ENCODE data around the gene SLC7A6OS.

DNA sequence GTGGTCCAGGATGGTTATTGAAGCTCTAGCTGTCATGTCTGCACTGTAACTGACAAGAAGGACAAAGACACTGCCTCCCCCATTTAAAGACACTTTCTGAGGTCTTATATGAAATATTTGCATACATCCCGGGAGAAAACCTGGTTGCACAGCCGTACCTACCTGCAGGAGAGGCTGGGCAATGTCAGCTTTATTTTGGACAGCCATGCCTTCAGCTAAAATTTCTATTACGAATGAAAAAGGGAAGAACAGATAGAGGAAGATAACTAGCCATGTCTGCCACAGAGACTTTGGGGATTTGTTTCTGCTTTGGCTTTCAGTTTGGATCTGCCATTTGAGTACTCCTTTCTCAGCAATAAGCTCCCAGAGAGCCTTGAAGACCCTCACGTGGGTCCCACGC is 27.4 kb downstream of the SLC7A6OS start:
- no peak for TF ChIP-seq ZNF785 (tag by site-specific recombination; IDR thresholded peaks at IDR 0.05)
- TF ChIP-seq ZNF10 (tag by site-specific recombination; IDR thresholded peaks at IDR 0.05): no peak
- no peak for TF ChIP-seq REPIN1 (tag by site-specific recombination; IDR thresholded peaks at IDR 0.05; ENCODE audit: low read depth)
- no peak for TF ChIP-seq ZNF473 (tag by site-specific recombination; IDR thresholded peaks at IDR 0.05)
- TF ChIP-seq KLF7 (tag by site-specific recombination; IDR thresholded peaks at IDR 0.05; ENCODE audit: borderline replicate concordance): no peak
- no peak for TF ChIP-seq ZNF146 (tag by site-specific recombination; IDR thresholded peaks at IDR 0.05)
- TF ChIP-seq, protein P1, sequence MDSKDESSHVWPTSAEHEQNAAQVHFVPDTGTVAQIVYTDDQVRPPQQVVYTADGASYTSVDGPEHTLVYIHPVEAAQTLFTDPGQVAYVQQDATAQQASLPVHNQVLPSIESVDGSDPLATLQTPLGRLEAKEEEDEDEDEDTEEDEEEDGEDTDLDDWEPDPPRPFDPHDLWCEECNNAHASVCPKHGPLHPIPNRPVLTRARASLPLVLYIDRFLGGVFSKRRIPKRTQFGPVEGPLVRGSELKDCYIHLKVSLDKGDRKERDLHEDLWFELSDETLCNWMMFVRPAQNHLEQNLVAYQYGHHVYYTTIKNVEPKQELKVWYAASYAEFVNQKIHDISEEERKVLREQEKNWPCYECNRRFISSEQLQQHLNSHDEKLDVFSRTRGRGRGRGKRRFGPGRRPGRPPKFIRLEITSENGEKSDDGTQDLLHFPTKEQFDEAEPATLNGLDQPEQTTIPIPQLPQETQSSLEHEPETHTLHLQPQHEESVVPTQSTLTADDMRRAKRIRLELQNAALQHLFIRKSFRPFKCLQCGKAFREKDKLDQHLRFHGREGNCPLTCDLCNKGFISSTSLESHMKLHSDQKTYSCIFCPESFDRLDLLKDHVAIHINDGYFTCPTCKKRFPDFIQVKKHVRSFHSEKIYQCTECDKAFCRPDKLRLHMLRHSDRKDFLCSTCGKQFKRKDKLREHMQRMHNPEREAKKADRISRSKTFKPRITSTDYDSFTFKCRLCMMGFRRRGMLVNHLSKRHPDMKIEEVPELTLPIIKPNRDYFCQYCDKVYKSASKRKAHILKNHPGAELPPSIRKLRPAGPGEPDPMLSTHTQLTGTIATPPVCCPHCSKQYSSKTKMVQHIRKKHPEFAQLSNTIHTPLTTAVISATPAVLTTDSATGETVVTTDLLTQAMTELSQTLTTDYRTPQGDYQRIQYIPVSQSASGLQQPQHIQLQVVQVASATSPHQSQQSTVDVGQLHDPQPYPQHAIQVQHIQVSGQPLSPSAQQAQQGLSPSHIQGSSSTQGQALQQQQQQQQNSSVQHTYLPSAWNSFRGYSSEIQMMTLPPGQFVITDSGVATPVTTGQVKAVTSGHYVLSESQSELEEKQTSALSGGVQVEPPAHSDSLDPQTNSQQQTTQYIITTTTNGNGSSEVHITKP (tag by site-specific recombination; IDR thresholded peaks at IDR 0.05): no peak
- no peak for TF ChIP-seq ZNF394 (tag by site-specific recombination; IDR thresholded peaks at IDR 0.05; ENCODE audit: borderline replicate concordance)
- TF ChIP-seq, protein P2, sequence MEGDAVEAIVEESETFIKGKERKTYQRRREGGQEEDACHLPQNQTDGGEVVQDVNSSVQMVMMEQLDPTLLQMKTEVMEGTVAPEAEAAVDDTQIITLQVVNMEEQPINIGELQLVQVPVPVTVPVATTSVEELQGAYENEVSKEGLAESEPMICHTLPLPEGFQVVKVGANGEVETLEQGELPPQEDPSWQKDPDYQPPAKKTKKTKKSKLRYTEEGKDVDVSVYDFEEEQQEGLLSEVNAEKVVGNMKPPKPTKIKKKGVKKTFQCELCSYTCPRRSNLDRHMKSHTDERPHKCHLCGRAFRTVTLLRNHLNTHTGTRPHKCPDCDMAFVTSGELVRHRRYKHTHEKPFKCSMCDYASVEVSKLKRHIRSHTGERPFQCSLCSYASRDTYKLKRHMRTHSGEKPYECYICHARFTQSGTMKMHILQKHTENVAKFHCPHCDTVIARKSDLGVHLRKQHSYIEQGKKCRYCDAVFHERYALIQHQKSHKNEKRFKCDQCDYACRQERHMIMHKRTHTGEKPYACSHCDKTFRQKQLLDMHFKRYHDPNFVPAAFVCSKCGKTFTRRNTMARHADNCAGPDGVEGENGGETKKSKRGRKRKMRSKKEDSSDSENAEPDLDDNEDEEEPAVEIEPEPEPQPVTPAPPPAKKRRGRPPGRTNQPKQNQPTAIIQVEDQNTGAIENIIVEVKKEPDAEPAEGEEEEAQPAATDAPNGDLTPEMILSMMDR (tag by site-specific recombination; IDR thresholded peaks at IDR 0.05): no peak
- TF ChIP-seq ZNF138 (tag by site-specific recombination; IDR thresholded peaks at IDR 0.05; ENCODE audit: borderline replicate concordance): no peak
- TF ChIP-seq TCF7L2 (IDR thresholded peaks at IDR 0.05; ENCODE audit: borderline replicate concordance, low read depth, low read length): no peak

Measured in HEK293 (cell line).